Measurements from ENCODE around the gene TMEM179.

TMEM179 gene

DNA sequence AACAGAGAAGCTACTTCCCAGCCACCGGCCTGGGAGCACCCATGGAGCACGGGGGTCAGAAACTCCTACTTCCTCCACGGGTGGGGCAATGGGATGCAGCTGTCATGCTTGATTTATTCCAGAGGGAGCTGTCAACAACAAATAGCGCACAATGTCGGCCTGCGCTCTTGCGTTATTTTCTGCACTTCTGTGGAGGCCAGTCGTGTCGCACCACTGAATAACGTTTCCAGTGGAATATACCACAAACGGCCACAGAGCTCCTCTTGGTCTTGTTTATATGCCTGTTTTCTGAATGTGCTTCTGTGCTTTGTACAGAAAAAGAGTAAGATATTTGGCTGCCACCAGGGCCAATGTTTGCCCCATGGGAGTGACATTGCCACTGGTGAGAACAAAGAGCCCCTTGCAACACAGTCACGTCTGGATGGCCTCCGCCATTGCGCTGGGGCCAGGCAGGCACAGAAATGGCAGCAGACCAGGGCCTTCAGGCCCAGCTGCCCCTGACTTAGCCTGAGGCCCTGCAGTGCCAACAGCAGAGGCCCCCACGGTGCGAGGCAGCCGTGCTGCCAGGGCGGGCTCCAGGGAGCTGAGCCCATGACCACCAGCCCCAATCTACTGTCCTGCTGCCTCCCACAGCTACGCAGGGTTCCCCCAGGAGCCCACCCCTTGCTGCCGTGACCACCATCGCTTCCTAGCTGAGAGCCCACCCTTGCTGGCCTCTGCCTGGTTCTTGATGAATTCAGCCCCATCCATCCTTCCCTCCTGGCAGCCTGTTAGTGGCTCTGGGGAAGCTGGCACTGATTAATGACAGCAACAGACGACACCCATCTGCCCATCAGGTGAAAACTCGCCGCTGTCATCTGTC, 28.9 kb upstream of the TMEM179 start:
- TF ChIP-seq CTCF (conservative IDR thresholded peaks at IDR 0.05; ENCODE audit: control insufficient read depth, insufficient read depth, low read depth, low read length): no peak
- DNase-seq (ENCODE audit: low read depth): no peak

DNA sequence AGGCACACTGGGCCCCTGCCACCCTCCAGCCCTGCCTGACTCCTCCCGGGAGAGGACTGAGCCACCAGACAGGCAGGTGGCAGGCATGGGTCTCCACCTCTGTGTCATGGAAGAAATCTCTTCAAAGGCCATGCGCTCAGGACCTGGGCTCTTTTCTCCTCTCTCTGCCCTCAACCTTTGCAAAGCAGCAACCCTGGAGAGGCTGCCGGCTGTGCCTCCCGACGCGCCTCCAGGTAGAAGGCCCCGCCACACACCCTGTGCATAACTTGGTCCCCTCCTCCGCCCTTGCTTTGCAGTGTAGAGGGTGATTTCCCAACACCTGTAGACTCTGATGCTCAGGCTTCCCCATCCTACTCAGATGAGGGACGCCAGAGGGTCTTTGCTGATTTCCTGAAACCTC, 28.2 kb upstream of the TMEM179 start:
- no peak overlapping the region for H3K4me3 ChIP-seq (ENCODE audit: control insufficient read depth, low read depth, low read length)
- no peak for TF ChIP-seq CTCF (conservative IDR thresholded peaks at IDR 0.05; ENCODE audit: control insufficient read depth, insufficient read depth, low read depth, low read length)
- DNase-seq (ENCODE audit: low read depth): no peak

More for the DNA sequence above, 28.9 kb upstream of the TMEM179 start:
- H3K4me3 ChIP-seq (ENCODE audit: control insufficient read depth, low read depth, low read length): no peak overlapping the region

- H3K4me3 ChIP-seq (ENCODE audit: control insufficient read depth, low read depth, low read length): no peak overlapping the region
- no peak for TF ChIP-seq CTCF (conservative IDR thresholded peaks at IDR 0.05; ENCODE audit: control insufficient read depth, insufficient read depth, low read depth, low read length)
- no peak for DNase-seq (ENCODE audit: low read depth)
These were observed 20.4 kb upstream of the TMEM179 start for GRCh38 chr14:104624939-104625338.

GRCh38 chr14:104614126-104614812, 9.7 kb upstream of the TMEM179 start:
- TF ChIP-seq CTCF (conservative IDR thresholded peaks at IDR 0.05; ENCODE audit: control insufficient read depth, insufficient read depth, low read depth, low read length): no peak
- no peak for DNase-seq (ENCODE audit: low read depth)
- no peak overlapping the region for H3K4me3 ChIP-seq (ENCODE audit: control insufficient read depth, low read depth, low read length)

- DNase-seq (ENCODE audit: low read depth): no peak
- TF ChIP-seq CTCF (conservative IDR thresholded peaks at IDR 0.05; ENCODE audit: control insufficient read depth, insufficient read depth, low read depth, low read length): no peak
- H3K4me3 ChIP-seq (ENCODE audit: control insufficient read depth, low read depth, low read length): no peak overlapping the region
These were observed 7.3 kb upstream of the TMEM179 start for GRCh38 chr14:104611881-104612280.

- H3K4me3 ChIP-seq (ENCODE audit: control insufficient read depth, low read depth, low read length): no peak overlapping the region
- no peak for DNase-seq (ENCODE audit: low read depth)
- no peak for TF ChIP-seq CTCF (conservative IDR thresholded peaks at IDR 0.05; ENCODE audit: control insufficient read depth, insufficient read depth, low read depth, low read length)
These were observed 6.3 kb upstream of the TMEM179 start for GRCh38 chr14:104610749-104611310.

Data from fibroblast of mammary gland (primary cell).